H54 (cell line): Measurements from ENCODE around the gene MYO5C.
"Not testable (repeated sequence)": the region's sequence is repeated elsewhere in the genome, so short reads cannot be mapped to it uniquely, and the experiment has no call there.

Experiments
- DNase-seq: peaks from one replicate; pipeline ENCODE4 v3.0.0; 2011; ENCODE audit warnings: low spot score, mixed read lengths; ENCODE audit not compliant: insufficient read length
- FAIRE-seq: peaks from 3 replicates; lab custom pipeline; 2011; peaks lifted over from hg19 to GRCh38; lab: Jason Lieb, UNC
- POLR2A ChIP-seq: IDR thresholded peaks from 2 replicates; pipeline ENCODE4 v1.6.1; 2011; ENCODE audit warnings: low read depth, mild to moderate bottlenecking, low read length

MYO5C gene

GRCh38 chr15:52255935-52256334, 39.7 kb downstream of the MYO5C start:
- no peak for DNase-seq
- no peak for FAIRE-seq

GRCh38 chr15:52255008-52255407, 40.6 kb downstream of the MYO5C start:
- no peak for TF ChIP-seq POLR2A
- FAIRE-seq, result no peak
- no peak for DNase-seq

More at GRCh38 chr15:52255935-52256334, 39.7 kb downstream of the MYO5C start:
- TF ChIP-seq POLR2A, result no peak

- DNase-seq, result no peak
- FAIRE-seq, result no peak
- TF ChIP-seq POLR2A, result no peak
Observed at GRCh38 chr15:52254391-52254790, 41.2 kb downstream of the MYO5C start.

DNA sequence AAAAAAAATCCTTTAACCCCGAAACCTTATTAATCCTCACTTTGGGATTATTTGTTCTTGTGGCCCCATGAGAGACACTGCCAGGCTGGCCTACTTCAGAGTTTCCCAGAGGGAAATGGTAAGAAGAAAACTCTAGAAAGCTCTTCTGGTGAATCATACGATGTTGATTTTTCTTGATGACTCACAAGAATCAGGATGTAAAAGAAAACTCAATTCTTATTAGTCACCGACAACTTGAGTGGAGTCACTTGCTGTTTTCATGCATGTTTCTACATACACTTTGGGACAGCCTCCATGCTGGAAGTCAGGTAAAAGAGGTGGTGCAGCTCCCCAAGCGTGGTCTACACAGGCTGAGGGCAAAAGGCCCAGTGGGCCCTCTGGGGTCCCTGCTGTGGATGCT, 42.8 kb downstream of the MYO5C start:
- TF ChIP-seq POLR2A, result no peak
- FAIRE-seq (no peak), DNase-seq (peak; percentile 70)

DNA sequence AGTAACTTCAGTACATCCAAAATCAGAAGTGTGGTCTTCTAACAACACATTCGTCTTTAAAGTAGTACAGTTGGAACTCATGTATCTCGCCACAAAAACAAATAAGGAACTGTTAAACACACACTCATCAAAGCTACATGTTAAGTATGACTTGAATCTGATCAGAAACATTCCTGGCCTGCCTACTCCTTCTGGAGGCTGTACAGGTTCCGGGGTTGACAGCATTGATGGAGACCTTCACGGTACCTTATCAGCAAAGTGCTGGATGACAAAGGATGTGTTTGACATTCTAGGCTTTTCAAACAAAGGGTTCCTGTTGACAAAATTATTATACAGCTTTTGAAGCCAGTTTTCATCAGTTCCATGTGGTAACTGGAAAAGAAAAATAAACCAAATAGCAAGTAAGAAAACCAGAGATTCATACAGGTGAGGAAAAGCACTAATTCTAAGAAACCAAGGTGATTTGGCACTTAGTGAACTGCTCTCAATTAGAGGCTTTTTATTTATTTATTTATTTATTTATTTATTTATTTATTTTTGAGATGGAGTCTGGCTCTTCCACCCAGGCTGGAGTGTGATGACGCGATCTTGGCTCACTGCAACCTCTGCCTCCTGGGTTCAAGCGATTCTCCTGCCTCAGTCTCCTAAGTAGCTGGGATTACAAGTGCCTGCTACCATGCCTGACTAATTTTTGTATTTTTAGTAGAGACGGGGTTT, 44.3 kb downstream of the MYO5C start:
- DNase-seq (no peak), FAIRE-seq (no peak)
- TF ChIP-seq POLR2A, result no peak

- DNase-seq, result no peak
- TF ChIP-seq POLR2A, result no peak
- FAIRE-seq, result no peak
Observed at GRCh38 chr15:52247461-52247860, 48.1 kb downstream of the MYO5C start.

- no peak for TF ChIP-seq POLR2A
- DNase-seq, result no peak
Observed at GRCh38 chr15:52246686-52247431, 48.7 kb downstream of the MYO5C start.

DNA sequence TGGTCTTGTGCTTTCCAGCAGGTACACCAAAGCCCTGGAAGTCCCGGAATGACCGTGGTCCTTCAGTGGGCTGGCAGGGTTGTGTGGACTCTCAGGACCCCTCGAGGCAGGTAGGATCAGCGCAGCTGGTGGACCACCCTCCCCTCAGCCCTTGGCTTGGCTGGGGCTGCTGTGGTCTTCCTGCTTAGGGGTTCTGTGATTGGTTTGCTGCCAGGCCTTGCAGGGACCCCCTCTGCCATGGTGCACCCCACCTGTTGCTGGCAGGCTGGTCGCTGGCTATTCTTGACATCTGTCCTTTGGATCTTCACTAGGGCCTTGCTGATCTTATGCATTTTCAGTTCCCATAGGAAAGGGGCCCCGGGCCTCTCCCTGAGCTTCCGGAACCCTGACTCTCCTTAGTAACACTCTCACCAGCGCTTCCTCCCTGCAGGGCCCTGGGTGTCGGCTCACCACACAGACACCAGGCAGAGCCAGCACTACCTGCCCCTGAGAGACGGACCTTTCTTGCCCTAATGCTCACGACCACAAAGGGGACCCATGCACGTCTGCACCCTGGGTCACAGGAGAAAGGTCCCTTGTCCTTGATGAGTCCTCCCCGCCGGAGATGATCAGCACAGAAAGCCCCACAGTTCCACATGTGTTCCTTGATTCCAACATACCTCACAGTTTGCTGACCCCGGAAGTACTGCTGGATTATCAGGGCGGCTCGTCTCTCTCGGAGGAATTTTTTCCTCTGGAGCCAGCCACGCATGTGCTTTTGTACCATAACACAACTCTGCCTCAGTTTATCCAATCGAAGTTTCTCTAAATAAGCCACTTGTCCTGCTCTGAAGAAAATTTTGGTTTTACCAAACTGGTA, 51.7 kb downstream of the MYO5C start:
- no peak for DNase-seq
- FAIRE-seq, result no peak

More at GRCh38 chr15:52246686-52247431, 48.7 kb downstream of the MYO5C start:
- no peak for FAIRE-seq

DNA sequence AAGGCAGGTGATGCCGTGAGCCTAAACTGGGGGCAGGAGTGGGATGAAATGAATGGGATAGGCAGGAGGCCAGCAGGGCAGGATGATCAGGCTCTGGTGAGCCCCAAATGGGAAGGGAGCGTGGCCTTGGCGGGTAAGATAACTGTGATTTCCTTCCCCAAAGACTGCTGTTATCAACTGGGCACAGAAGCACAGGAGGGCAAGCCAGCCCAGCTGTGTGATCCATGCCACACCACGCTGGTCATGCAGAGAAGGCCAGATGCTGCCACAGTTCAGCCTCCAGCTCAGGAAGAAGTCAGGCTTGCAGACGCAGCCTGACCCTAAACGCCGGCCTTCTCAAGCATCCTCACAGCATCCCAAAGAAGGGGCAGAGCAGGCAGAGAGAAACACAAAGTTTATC, 52.3 kb downstream of the MYO5C start:
- TF ChIP-seq POLR2A, result no peak
- FAIRE-seq (no peak), DNase-seq (no peak)

More for the DNA sequence above, 51.7 kb downstream of the MYO5C start:
- TF ChIP-seq POLR2A, result no peak

DNA sequence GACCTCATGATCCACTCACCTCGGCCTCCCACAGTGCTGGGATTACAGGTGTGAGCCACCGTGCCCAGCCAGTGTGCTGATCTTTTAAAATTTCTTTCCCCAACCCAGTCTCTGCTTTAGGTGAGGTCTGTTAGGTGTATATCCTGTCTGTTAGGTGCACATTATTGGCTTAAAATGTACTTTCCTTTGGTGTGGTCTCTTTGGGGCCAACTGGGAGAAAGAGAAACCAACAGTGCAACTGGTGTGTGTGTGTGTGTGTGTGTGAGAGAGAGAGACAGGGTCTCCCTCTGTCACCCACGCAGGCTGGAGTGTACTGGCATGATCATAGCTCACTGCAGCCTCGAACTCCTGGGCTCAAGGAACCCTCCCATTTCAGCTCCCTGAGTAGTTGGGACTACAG, 54.1 kb downstream of the MYO5C start:
- no peak for TF ChIP-seq POLR2A
- FAIRE-seq (no peak), DNase-seq (no peak)

- DNase-seq (no peak), FAIRE-seq (no peak)
- TF ChIP-seq POLR2A, result no peak
Observed at GRCh38 chr15:52240166-52240565, 55.4 kb downstream of the MYO5C start.

- FAIRE-seq, DNase-seq: not testable (repeated sequence)
Observed at GRCh38 chr15:52238989-52239525, 56.5 kb downstream of the MYO5C start.

DNA sequence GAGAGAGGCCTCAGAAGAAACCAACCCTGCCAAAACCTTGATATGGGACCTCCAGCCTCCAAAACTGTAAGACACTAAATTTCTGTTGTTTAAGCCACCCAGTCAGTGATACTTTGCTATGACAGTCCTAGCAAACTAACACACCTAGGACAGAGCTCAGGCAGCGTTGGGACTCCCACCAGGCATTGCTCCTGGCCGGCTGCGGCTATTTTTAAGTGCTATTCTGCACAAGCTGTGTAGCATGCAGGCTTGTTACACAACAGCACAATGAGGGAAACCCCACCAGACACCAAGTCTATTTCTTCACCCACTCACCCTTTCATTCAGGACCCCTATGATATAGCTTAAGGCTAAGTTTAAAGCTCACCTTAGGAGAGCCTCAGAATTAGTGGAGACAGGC, 57.5 kb downstream of the MYO5C start:
- no peak for DNase-seq
- FAIRE-seq, result no peak
- no peak for TF ChIP-seq POLR2A
